Measurements from ENCODE around the gene CDK11A. TPM values are rescaled to one million over a fixed set of nuclear protein-coding genes. Genes with fewer than 3 reads are reported as not detected.
"Not testable (repeated sequence)": the region's sequence is repeated elsewhere in the genome, so short reads cannot be mapped to it uniquely, and the experiment has no call there.

CDK11A gene
- total RNA-seq, 1 donor from 2014 or later: 74.4 TPM

DNA sequence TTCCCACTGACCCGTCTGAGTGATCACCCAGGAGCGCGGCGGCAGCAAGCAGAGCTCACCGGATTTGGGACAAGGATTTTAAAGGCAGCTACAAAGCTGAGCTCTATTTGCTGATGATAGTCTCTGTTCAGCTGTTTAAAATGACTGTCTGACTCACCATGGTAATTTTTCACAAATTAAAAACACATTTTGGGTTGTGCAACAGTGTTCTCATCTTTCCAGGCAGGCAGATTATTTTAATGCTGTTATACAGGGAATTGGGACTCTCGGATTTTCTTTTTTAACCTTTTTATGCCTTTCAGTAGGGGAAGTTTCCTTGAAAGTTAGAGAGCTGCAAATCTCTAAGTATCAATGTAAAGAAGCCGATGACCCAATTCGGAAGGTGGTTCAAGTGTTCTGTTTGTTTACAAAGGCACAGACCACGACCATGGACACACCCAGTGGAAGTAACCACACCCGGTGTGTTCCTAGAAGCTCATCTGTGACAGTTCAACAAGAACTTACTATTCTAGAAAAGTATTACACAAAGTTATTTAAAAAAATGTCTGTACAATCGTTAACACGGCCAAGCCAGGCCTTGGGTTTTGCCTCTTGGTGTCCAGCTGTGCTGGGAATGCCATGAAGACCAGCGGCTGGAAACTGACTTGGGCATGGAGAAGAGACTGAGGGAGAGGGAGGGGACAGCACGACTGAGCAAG is 4.3 kb upstream of the CDK11A start:
- H3K27me3 Mint-ChIP-seq (ENCODE audit: insufficient read depth); H3K9me3 Mint-ChIP-seq: not testable (repeated sequence)
- intact Hi-C loops (cut with micrococcal nuclease): loop anchor here (10.0 kb wide), 1 partner anchor 114 kb away; the partner anchor contains the start of gene MIB2
- Mint-ChIP-seq H3K27ac (peak overlapping the region; percentile 90), H3K4me1 (ENCODE audit: low read depth) (peaks cover 14% of the 10 kb centered on the region), H3K36me3 (ENCODE audit: low read depth) (peaks cover 19% of the 10 kb centered on the region), H3K4me3 (peak overlapping the region; percentile 49)
- DNase-seq (ENCODE audit: low spot score): peak; percentile 56

DNA sequence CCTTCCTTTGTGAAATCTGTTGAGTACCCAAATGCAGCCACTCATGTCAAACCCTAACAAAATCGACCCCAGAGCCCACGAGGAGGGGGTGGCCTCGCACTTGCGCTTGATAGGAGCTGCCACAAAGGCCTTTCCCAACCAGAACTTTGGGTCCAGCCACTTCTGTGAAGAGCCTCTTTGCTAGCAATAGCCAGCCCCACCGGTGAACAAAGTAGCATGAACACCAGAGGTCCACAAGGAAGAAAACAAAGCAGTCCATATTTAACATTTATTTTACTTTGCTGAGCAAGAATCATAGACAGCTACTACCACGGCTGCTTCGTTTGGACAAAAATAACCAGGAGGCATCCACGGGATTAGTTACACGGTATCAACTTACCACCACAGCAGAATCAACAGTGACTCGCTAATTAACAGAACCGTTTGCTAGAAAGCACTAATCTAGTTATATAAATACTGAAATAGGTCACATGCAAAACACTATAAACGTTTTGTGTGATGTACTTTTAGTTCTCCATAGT is 3.0 kb upstream of the CDK11A start:
- H3K27me3 Mint-ChIP-seq (ENCODE audit: insufficient read depth); DNase-seq (ENCODE audit: low spot score); H3K9me3 Mint-ChIP-seq; H3K27ac Mint-ChIP-seq: not testable (repeated sequence)
- Mint-ChIP-seq H3K4me1 (ENCODE audit: low read depth) (peaks cover 14% of the 10 kb centered on the region), H3K36me3 (ENCODE audit: low read depth) (peaks cover 16% of the 10 kb centered on the region), H3K4me3 (peak overlapping the region; percentile 19)
- intact Hi-C loops (cut with micrococcal nuclease): loop anchor here (10.0 kb wide), 1 partner anchor 112 kb away; the partner anchor contains the start of gene MIB2

DNA sequence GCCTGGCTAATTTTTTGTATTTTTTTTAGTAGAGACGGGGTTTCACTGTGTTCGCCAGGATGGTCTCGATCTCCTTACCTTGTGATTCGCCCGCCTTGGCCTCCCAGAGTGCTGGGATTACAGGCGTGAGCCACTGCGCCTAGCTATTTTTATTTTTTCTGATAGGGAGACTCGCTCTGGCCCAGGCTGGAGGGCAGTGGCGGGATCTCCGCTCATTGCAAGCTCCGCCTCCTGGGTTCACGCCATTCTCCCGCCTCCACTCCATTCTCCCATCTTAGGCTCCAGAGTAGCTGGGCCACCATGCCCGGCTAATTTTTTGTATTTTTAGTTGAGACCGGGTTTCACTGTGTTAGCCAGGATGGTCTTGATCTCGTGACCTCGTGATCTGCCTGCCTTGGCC is 1.9 kb upstream of the CDK11A start:
- Mint-ChIP-seq H3K27ac (peak overlapping the region; percentile 67), H3K4me3 (peak overlapping the region; percentile 72), H3K4me1 (ENCODE audit: low read depth) (peaks cover 18% of the 10 kb centered on the region), H3K36me3 (ENCODE audit: low read depth) (peaks cover 19% of the 10 kb centered on the region)
- not testable (repeated sequence) for H3K27me3 Mint-ChIP-seq (ENCODE audit: insufficient read depth); DNase-seq (ENCODE audit: low spot score); H3K9me3 Mint-ChIP-seq
- intact Hi-C loops (cut with micrococcal nuclease): loop anchor here (10.0 kb wide), 1 partner anchor 111 kb away; the partner anchor contains the start of gene MIB2

DNA sequence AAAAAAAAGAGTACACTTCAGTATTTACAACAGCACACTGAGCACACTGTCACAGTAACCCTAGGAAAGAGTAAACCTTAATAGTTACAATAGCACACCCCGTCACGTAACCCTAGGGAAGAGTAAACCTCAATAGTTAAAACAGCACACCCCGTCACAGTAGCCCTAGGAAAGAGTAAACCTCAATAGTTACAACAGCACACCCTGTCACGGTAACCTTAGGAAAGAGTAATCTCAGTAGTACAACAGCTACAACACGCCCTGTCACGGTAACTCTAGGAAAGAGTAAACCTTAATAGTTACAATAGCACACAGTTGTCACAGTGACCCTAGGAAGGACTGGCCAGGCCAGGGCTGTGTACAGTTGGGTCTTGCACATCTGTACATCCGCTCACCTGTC is 3.0 kb downstream of the CDK11A start:
- Mint-ChIP-seq H3K9me3 (no peaks in the 10 kb centered on the region), H3K36me3 (ENCODE audit: low read depth) (peaks cover 25% of the 10 kb centered on the region), H3K4me1 (ENCODE audit: low read depth) (peaks cover 5% of the 10 kb centered on the region), H3K27me3 (ENCODE audit: insufficient read depth) (no peaks in the 10 kb centered on the region), H3K27ac (no peak overlapping the region), H3K4me3 (peak overlapping the region; percentile 10)
- intact Hi-C loops (cut with micrococcal nuclease): loop anchor here (5.0 to 10.0 kb wide), 2 partner anchors 64 to 106 kb away; partner anchors contain the start of genes CDK11B and MIB2
- no peak for DNase-seq (ENCODE audit: low spot score)

DNA sequence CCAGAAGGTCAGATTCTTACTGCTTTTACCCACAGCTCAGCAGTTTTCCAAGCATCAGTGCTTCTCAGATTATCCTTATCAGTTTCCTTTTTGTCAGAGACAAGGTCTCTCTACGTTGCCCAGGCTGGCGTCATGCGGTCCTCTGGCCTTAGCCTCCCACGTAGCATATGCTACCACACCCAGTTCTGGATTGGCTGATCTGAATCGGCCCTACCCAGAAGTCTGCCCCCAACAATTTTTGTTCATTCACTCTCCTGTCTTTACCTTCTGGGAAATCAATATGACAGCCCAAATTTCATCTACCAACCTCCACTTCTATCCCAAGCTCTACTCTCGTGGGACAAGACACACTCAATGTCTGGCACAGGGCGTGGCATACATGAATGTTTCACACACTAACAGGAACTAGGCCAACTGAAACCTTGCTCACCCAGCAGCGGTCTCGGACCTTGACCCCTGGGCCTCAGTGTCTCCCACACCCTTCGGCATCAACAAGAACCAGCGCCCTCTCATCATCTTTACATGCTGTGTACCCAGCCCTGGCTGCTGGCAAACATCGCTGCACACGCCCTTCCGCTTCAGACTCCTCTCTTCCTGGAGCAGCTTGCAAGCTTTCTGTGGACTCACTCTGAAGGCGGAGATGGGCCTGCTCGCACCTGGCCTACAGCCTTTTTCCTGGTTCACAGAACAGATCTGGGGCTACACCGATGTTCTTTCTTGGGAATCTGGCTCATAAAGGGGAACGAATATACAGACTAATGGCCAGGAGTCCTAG is 8.9 kb downstream of the CDK11A start:
- H3K27ac Mint-ChIP-seq: not testable (repeated sequence)

DNA sequence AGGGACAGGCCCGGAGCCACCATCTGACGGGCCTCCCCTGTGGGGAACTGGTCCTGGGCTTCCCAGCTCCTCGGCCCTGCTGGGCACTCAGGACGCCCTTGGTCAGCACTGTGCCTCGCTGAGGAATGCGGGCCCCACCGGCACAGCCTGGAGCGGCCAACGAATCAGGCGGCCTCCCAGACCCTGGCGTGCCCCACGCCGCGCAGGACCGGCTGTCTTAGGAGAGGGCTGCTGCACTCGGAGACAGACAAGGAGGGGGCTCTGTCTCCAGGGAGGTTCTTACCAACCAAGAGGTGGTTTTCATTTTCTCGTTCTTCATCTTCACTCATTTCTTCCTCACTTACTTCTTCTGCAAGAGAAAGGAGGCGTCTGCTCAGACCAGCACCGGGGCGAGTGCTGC is 16.3 kb downstream of the CDK11A start:
- H3K27me3 Mint-ChIP-seq (ENCODE audit: insufficient read depth); H3K27ac Mint-ChIP-seq; DNase-seq (ENCODE audit: low spot score); H3K9me3 Mint-ChIP-seq; H3K4me1 Mint-ChIP-seq (ENCODE audit: low read depth); intact Hi-C loops (cut with micrococcal nuclease); H3K4me3 Mint-ChIP-seq; H3K36me3 Mint-ChIP-seq (ENCODE audit: low read depth): not testable (repeated sequence)

More for the DNA sequence above, 8.9 kb downstream of the CDK11A start:
- H3K4me3 Mint-ChIP-seq; DNase-seq (ENCODE audit: low spot score); intact Hi-C loops (cut with micrococcal nuclease); H3K9me3 Mint-ChIP-seq; H3K4me1 Mint-ChIP-seq (ENCODE audit: low read depth); H3K27me3 Mint-ChIP-seq (ENCODE audit: insufficient read depth): not testable (repeated sequence)
- peaks cover 20% of the 10 kb centered on the region for H3K36me3 Mint-ChIP-seq (ENCODE audit: low read depth)

DNA sequence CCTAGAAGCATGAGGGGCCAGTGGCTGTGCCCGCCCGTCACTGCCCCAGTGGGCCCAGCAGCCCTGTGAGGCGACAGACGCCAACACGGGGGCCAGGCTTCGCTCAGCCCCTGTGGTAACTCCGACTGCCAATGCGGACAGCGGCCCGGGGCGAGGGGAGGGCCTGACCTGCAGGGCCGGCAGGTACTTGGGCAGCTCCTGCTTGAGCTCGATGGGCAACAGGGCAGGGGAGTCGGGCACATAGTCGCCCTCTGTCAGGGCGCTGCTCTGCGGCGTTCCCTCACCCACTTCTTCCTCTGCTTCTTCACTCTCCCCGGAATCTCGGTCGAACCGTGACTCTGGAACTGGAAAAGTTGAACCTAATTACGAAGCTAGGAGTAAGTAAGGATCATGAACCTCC is 16.9 kb downstream of the CDK11A start:
- H3K36me3 Mint-ChIP-seq (ENCODE audit: low read depth); H3K4me3 Mint-ChIP-seq; H3K4me1 Mint-ChIP-seq (ENCODE audit: low read depth); DNase-seq (ENCODE audit: low spot score); H3K27ac Mint-ChIP-seq; H3K9me3 Mint-ChIP-seq; H3K27me3 Mint-ChIP-seq (ENCODE audit: insufficient read depth); intact Hi-C loops (cut with micrococcal nuclease): not testable (repeated sequence)

DNA sequence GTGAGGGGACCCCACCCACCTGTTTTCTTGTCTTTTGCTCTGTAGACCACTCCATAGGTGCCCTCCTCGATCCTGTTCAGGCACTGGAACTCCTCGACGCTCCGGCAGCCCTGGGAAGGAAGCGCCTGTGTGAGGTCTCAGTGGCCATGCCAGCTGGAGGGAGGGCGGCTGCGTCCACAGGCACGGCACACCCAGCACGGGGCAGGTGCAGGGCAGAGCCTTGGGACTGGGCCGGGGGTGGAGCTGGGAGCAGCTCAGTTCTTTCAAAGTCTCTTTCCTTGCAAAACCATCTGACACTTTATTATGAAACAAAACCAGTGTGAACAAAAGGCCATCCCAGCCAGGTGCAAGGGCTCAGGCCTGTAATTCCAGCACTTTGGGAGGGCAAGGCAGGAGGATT is 18.5 kb downstream of the CDK11A start:
- DNase-seq (ENCODE audit: low spot score); H3K36me3 Mint-ChIP-seq (ENCODE audit: low read depth); H3K4me1 Mint-ChIP-seq (ENCODE audit: low read depth); H3K27ac Mint-ChIP-seq; H3K4me3 Mint-ChIP-seq; H3K9me3 Mint-ChIP-seq; H3K27me3 Mint-ChIP-seq (ENCODE audit: insufficient read depth); intact Hi-C loops (cut with micrococcal nuclease): not testable (repeated sequence)

DNA sequence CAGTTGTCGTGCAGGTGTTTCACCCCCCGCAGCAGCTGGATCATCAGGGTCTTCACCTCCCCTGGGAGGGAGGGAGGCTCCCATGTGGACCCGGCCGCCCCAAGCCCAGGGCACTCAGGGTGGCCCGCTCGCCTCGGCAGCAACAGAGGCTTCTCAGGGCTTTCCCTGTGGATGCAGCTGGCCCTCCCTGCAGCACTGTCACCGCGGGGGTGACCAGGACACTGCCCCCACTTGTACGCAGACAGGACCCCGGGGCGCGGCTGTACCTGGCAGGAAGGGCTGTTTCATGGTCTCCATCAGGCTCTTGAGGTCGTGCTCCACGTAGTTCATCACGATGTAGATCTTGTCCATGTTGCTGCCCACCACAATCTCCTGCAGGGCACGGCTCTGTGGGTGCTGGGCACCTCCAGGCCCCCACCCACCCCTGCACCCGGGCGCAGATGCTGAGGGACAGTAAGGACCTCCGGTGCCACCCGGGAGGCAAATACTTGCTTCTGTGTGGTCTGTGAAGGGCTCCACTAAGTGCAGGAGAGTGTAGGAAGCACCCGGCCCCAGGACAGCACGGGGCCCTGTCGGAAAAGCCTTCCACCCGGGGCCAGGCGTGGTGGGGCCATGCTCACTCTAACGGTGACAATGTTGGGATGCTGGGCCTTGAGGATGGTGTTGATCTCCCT is 19.7 kb downstream of the CDK11A start:
- DNase-seq (ENCODE audit: low spot score); H3K4me3 Mint-ChIP-seq; H3K9me3 Mint-ChIP-seq; intact Hi-C loops (cut with micrococcal nuclease); H3K36me3 Mint-ChIP-seq (ENCODE audit: low read depth); H3K27me3 Mint-ChIP-seq (ENCODE audit: insufficient read depth); H3K4me1 Mint-ChIP-seq (ENCODE audit: low read depth); H3K27ac Mint-ChIP-seq: not testable (repeated sequence)

DNA sequence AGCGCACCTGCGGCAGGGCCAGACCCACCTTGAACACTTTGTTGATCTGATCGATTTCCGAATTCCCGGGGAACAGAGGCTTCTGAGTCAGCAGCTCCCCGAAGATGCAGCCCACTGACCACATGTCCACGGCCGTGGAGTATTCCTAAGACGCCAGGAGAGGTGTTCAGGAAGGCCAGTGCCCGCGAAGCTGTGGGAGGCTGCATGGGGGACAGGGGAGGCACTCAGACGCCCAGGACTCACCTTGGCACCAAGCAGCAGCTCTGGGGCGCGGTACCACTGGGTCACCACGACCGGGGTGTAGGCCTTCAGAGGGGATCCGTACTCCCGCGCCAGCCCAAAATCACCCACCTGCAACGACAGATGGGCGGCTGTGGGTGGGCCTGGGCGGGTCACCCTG is 20.4 kb downstream of the CDK11A start:
- no peak overlapping the region for H3K27ac Mint-ChIP-seq
- no peak overlapping the region for H3K4me3 Mint-ChIP-seq
- peaks cover 1% of the 10 kb centered on the region for H3K27me3 Mint-ChIP-seq (ENCODE audit: insufficient read depth)
- no peak for DNase-seq (ENCODE audit: low spot score)
- peaks cover 3% of the 10 kb centered on the region for H3K36me3 Mint-ChIP-seq (ENCODE audit: low read depth)
- no peaks in the 10 kb centered on the region for H3K9me3 Mint-ChIP-seq
- no peaks in the 10 kb centered on the region for H3K4me1 Mint-ChIP-seq (ENCODE audit: low read depth)
- intact Hi-C loops (cut with micrococcal nuclease): no loop called here

DNA sequence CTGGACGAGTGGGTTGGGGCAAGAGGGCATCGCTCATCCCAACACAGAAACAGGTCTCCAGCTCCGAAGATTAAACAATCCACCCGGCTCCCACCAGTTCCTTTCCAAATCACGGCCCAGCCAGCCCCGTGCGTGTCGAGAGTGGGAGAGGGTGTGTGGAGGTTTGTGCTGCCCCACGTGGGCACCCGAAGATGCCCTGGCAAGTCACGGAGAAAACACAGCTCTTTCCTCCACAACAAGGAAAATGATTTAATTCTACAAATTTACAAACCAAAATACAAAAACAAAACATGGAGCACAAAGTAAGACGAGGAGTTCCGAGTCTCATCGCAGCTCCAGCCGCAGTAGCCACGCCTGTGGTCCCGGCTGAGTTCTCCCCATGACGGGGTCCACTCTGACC is 21.7 kb downstream of the CDK11A start:
- H3K36me3 Mint-ChIP-seq (ENCODE audit: low read depth); H3K4me3 Mint-ChIP-seq; intact Hi-C loops (cut with micrococcal nuclease); H3K9me3 Mint-ChIP-seq; H3K27me3 Mint-ChIP-seq (ENCODE audit: insufficient read depth); H3K4me1 Mint-ChIP-seq (ENCODE audit: low read depth); DNase-seq (ENCODE audit: low spot score); H3K27ac Mint-ChIP-seq: not testable (repeated sequence)

DNA sequence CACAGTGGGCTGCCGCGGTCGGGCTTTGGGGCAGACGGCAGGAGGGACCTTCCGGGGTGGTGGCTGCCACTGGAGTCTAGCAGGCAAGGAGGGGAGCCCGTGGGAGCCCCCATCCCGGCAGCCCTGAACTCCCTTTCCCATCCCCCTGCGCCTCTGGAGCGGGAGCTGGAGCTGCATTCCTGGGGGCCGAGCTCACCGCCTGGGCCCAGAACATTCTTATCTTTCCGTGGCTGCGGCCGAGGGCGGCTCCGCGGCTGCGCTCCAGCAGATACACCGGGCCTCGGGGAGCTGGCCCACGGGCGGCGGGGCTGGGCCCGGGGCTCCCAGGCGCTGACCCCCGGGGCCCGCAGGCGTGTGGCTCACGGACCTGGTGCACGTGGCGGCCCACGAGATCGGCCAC is 23.6 kb downstream of the CDK11A start:
- H3K36me3 Mint-ChIP-seq (ENCODE audit: low read depth); H3K27me3 Mint-ChIP-seq (ENCODE audit: insufficient read depth); intact Hi-C loops (cut with micrococcal nuclease); DNase-seq (ENCODE audit: low spot score); H3K27ac Mint-ChIP-seq; H3K9me3 Mint-ChIP-seq; H3K4me1 Mint-ChIP-seq (ENCODE audit: low read depth); H3K4me3 Mint-ChIP-seq: not testable (repeated sequence)

DNA sequence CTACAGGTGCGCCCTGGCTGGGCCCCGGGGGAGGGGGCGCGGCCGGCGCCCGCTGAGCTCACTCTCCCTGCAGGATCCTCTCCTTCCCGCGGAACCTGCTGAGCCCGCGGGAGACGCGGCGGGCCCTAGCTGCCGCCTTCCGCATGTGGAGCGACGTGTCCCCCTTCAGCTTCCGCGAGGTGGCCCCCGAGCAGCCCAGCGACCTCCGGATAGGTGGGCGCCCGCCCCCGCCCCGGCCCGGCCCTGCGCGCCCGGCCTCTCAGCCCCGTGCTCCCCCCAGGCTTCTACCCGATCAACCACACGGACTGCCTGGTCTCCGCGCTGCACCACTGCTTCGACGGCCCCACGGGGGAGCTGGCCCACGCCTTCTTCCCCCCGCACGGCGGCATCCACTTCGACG is 24.1 kb downstream of the CDK11A start:
- H3K36me3 Mint-ChIP-seq (ENCODE audit: low read depth); DNase-seq (ENCODE audit: low spot score); H3K4me1 Mint-ChIP-seq (ENCODE audit: low read depth); intact Hi-C loops (cut with micrococcal nuclease); H3K27ac Mint-ChIP-seq; H3K9me3 Mint-ChIP-seq; H3K27me3 Mint-ChIP-seq (ENCODE audit: insufficient read depth); H3K4me3 Mint-ChIP-seq: not testable (repeated sequence)

All from activated T-helper 1 cell treated with anti-CD3 and anti-CD28 coated beads, Interleukin-12 subunit alpha, Interleukin-12 subunit beta, Interleukin-2, Interleukin-4 antibody, amounts not matched to agents 30 ng/mL and 10 ng/mL and 1 ng/mL, durations not matched to agents 14 hours and 24 hours and 36 hours (primary cell).